HG02885 (cell line): ENCODE measurements around the gene DUSP10.

Source experiments
- ATAC-seq: cut with Tn5 transposase; IDR thresholded peaks from one replicate; pipeline ENCODE4 v1.9.1; 2021; ENCODE audit warnings: mild to moderate bottlenecking; ENCODE audit not compliant: unreplicated experiment, poor library complexity

Gene DUSP10

DNA sequence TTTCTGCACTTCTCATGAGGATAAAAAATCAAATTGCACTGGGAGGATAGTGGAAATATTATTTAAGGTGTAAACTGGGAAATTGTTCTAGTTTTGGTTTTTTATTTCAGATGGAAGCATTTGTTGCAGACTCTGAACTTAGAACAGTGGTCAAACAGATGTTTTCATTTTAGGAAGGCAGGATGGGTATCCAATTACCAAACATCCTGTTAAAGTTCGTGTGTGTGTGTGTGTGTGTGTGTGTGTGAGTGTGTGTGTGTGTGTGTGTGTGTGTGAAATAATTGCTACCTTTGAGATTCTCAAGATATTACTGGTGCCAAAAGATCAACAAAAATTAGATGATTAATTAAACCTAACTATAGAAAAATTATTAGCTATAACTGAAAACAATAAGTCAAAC lies 24.3 kb upstream of the DUSP10 start:
- ATAC-seq = no peak

DNA sequence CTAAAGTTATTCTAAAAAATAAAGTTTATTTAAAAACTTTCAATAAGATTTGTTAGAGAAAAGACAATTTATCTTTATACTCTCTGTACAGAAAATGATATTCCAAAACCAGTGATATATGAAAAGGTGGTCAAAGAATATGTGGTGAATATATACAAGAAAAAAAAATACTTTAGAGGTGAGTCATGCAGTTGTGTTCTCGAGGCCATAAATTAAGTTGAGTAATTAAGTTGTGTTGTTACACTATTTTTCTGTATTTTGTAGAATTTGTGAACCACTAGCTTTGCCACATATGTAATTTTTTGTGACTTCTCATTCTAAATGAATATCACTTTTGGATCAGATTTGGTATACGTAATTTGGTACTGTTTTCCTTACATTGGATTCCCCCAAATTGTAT lies 23.6 kb upstream of the DUSP10 start:
- ATAC-seq = no peak

DNA sequence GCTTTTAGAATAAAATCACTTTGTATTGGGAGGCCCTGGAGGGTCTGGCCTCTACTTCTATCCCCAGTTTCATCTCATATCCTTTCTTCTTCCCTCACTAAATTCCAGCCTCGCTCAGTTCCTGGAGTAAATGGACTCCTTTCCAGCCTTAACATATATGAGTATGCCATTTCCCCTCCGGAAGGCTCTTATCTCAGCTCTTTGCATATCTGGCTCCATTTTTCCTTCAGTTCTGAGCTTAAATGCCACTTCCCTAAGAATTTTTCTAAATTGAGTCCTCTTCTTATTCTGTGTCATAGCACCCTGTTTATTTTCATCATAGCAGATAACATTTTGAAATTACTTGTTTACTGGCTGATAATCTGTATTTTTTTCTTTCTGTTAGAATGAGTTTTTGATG lies 20.2 kb upstream of the DUSP10 start:
- no peak for ATAC-seq

DNA sequence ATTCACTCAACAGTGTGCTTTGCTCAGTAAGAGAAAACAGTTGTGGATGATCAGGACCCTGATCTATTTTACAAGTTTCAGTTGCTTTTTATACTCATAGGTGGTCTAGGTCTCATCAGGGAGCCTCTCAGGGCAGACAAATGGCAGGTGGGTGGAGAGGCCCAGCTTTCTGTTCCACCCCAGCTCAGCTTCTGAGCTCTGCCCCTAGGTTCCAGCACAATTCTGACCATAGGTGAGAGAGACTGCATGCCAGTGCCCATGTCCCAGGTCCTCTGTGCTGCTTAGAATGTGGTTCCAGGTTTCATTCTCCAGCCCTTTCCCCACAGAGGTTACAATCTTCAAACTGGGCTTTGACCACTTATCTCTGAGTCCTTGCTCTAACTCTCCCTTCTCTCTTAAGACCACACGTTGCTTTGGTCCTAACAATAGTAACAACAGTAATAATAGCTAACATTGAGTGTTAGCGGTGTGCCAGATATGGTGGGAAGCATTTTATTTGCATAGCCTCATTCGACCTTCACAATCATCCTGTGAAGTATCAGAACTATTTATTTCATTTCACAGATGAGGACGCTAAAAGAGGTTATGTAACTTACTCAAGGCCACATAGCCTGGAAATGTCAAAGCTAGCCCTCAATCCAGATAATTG lies 19.6 kb upstream of the DUSP10 start:
- ATAC-seq = peak; percentile 79

DNA sequence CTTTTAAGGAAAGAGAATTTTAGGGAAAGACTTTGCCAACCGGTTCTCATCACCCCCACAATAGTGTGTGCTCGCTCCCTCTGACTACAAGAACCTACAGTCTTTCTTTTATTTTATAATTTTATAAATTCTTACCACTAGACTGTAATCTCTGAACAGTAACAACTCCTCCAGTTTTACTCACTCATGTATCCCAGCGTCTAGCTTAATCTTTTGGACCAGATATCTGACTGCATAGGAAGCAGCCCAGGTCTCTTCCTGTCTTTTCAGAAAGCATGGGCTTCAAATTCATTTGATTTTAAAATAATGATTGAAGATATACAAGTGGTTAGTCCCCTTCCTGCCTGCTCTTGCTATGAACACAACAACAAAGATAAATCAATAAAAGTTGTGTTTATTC lies 19.0 kb upstream of the DUSP10 start:
- peak; percentile 0 for ATAC-seq

DNA sequence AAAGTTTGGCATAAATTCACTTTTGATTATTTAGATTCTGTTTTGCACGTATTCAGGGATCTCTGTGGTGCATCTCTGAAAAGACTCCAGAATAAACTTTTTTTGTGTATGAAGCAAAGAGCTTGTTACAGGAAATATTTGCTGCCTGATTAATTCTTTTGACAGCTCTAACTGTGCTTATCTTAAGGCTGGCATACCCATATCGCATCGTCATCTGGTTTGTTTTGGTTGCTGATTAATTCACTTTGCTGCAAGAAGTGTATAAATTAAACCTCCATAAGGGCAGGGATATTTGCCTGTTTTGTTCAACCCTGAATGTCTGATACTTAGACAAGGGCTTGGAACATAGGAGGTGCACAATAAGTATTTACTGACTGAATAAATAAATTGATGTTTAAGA lies 17.5 kb upstream of the DUSP10 start:
- no peak for ATAC-seq

DNA sequence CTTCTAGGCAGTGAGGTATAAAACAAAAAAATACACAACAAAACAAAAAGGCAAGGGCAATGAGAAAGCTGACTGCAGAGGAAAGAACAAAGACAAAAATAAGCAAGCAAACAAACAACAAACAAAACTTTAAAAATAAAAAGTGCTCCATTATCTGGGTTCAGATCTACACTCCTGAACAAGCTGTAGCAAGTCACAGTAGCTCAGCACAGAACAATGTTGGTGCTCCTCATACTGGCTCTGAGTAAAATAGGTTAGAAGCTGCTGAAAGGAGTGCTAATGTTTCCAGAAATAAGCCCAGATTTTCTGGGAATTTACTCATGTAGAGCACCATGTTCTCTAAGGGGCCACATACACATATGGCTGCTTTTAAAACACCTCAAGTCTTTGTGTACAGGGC lies 16.6 kb upstream of the DUSP10 start:
- no peak for ATAC-seq

DNA sequence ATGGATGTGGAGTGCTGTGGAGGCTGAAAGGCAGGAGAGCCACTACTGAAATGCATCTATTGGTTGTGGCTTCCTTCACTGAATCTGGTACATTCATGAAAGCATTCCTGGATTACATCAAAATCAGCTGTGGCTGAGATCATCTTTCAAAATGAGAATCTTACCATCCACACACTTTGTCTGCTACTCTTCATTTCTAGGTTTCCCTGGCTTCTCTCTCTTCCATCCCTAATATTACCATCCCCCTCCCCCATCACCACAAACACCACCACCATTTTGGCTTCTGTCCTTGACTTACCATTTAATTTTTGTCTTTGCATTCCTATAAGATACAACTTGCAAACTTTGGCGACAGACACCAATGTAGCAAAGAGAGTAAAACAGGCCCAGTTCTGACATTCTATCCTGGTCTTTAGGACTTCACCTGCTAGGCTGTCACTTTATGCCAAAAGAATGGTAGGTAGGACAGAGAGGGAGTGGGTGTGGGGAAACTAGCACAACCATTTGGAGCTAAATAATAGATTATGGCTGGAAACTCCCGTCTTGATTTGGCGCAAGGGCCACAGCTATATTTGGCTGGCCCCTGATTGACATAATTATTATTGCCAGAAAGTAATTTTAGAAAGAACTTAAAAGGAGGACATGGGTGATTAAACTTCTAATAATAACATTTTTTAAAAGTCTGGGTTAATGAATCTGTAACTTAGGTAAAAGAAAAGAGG lies 15.1 kb upstream of the DUSP10 start:
- no peak for ATAC-seq

DNA sequence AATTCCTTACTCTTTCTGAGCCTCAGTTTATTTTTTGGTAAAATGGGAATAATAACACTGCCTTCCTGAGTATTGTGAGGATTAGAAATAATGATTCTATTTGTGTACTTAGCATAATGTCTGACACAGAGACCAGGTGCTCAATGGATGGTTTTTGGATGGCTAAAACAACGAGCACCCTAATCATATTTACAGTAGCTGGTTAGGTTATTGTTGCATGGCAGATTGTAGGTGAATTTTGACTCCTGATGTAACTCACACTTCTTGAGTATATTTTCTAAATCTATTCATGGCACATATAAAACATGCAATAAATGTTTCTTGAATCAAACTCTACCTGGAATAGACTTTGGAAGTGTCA lies 11.9 kb upstream of the DUSP10 start:
- peak; percentile 32 for ATAC-seq

DNA sequence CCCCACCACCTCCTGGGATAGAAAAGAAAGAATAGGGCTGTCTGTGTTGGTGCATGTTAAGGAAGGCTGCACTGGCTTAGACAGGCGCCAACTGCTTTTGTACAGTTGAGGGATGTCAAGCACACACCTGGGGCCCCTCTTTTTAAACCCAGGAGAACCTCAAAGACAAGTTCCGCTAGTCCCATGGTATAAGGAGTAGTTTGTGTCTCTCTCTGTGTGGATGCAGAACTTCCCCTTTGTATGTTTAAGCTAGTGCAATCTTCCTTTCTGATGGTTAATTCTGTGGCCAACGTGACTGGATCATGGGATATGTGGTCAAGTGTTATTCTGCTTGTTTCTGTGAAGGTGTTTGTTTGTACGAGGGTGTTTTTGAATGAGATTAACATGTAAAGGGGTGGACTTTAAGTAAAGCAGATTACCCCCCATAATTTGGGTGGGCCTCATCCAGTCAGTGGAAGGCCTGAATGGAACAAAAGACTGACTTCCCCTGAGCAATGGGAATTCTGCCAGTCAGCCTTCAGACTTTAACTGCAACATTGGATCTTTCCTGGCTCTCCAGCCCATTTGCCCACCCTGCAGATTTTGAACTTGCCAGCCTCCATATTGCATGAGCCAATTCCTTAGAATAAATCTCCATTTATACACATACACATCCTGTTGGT lies 9.5 kb upstream of the DUSP10 start:
- ATAC-seq = no peak

DNA sequence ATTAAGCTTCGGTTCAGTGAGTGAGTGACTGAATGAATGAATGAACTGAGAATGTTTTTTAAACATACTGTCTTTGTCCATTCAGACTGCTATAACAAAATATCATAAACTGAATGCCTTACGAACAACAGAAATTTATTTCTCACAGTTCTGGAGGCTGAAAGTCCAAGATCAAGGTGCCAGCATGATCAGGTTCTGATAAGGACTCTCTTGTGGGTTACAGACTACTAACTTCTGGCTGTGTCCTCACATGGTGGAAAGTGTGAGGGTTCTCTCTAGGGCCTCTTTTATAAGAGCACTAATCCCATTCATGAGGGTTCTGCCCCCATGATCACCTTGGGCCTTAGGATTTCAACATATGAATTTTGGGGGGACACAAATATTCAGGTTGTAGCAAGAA lies 7.1 kb upstream of the DUSP10 start:
- no peak for ATAC-seq

DNA sequence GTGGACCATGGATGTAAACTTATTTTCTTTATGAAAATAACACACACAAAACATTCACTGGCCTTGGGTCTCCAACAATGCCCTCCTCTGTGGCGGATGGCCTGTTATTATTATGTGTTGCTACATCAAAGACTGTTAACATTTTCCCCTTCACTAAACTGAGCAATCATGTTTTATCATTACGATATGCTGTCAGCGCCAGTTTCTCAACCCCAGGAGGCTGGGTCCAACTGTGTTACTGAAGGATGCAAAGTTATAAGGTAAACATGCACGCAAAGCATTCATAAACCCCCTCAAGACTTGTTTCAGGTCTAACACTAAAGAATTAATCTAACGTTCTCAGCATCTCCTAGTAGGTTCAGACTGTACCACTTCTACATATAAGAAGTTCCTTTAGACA lies 6.0 kb upstream of the DUSP10 start:
- no peak for ATAC-seq

DNA sequence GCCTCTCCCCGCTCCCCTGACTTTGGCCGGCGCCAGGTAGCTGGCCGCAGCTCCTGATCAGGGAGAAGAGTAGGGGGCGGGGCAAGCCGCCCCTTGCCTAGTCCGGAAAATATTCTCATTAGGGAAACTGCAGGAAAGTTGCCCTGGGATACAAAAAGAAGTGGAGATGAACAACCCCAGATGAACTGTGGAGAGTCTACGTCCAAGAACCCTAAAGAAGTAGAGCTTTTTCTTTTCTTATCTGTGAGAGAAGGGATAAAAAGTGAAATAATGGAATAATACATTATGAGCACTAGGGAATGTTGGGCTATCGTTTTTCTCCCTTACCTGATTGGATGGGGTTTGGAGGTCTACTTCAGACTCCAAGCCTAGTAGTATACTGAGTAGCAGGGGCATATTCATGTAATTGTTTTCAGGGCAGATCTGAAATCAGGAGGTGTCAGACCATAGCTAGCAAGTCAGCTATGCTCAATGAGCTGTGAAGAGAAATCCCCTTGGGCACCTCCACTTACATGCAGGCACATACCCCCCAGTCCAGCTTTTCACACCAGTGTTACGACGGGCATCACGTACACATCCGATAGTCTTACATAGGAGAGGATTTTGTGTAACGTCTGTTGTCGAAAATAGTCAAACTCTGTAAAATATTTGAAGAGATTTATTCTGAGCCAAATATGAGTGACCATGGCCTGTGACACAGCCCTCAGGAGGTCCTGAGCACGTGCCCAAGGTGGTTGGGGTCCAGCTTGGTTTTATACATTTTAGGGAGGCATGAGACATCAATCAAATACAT lies 1.7 kb upstream of the DUSP10 start:
- ATAC-seq = no peak

DNA sequence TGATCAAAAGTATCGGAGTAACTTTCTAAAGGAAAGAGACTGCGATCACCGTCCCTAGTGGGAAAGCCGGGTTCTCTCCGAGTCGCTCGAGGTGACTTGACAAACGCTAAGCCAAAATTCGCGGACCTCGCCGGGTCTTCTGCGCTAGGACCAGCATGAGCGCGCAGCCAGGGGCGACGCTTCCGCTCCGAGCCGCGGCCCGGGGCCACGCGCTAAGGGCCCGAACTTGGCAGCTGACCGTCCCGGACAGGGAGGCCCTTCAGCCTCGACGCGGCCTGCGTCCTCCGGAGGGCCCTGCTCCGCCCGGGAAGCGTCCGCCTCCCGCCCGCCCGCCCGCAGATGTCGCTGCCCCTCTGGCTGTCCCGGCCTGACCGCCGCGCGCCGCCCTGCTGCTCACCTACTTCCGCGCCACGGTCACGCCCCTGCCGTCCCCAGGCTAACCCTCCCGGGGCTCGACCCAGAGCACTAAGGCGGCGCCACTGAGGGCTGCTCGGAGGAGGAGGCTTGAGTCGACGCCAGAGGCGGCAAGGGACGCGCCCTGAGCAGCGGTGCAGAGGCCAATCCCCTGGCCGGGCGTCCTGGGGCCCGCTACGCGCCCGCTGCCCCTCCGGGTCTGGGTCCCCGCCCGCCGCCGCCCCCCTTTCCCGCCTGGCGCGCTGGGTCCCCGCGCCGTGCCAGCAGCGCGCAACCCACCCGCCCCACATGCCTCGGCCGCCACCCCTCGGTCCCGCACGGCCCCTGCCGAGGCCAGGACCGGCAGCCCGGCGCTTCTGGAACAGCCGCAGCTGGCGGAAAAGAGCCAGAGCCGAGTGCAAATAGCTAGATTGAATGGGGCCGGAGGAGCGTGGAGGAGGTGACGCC lies 896 bp upstream of the DUSP10 start:
- ATAC-seq = peak; percentile 57

DNA sequence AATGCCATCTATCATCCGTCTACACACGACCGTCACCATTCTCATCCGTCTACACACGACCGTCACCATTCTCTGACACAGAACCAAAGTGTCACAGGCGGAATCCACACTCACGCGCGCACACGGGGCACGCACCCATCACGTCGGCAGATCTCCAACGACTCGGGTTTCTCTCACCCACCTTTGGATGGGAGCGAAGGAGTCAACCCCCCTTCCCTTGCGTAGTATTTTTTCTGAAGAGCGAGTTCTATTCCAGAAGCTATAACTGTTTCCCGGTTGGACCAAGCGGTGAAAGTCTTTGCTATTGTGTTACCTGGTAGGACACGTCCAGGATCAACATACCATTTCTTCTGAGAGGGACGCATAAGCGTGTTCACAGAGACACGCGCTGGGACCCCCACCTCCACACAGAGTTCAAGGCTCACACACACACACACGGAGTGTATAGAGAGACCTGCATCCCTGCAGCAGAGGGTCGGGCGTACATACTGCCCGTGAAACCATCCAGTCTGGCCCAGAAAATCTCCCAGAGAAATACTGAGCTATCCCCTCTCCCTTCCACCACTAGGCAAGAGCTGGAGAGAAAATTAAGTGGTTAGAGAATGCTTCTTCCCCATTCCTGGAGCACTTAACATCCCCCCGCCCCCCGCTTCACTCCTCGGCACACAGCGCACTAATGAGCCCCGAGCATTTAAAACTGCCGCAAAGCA lies 741 bp downstream of the DUSP10 start:
- no peak for ATAC-seq

DNA sequence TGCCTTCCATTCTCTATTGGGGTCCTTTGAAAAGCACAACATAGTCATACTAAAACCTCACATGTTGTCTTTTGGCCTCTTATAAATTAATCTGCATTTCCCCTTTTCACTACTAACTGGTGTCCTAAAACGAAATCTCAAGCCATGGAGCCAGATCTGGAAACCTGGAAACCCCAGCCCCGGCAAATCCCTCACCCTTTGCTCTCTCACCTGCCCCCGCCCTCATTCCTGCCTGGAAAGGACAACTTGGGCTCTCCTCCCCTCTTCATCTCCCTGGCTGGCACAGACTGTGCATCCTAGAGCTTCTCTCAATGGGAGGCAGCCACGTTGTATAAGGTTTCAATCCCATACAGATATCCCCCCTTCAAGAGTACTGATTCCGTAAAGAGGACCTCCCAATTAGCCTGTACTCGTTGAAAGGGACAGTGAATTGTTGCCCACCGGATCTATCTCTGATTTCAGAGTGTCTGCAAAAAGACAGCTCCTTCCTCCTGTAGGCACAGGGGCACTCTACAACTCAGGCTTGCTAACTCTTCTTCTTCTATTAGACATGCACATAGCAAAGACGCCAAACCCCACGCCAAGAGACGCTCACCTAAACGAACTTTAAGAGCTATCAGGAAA lies 1.4 kb downstream of the DUSP10 start:
- ATAC-seq = no peak

DNA sequence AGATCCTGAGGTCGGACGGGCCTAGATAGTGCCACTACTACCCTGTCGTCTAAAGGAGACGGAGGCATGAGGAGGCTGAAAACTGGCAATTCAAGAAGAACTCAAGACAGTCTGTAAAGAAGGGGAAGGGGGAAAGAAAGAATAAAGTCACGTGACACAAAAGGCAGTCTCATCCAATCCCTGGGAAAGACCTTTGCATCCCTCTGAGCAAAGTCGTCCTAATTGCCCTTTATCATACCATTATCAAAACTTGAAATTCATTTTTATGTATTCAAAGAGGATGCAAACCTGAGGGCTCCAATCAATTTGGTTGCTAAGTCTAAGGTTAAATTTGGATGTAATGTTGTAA lies 2.2 kb downstream of the DUSP10 start:
- ATAC-seq = no peak

DNA sequence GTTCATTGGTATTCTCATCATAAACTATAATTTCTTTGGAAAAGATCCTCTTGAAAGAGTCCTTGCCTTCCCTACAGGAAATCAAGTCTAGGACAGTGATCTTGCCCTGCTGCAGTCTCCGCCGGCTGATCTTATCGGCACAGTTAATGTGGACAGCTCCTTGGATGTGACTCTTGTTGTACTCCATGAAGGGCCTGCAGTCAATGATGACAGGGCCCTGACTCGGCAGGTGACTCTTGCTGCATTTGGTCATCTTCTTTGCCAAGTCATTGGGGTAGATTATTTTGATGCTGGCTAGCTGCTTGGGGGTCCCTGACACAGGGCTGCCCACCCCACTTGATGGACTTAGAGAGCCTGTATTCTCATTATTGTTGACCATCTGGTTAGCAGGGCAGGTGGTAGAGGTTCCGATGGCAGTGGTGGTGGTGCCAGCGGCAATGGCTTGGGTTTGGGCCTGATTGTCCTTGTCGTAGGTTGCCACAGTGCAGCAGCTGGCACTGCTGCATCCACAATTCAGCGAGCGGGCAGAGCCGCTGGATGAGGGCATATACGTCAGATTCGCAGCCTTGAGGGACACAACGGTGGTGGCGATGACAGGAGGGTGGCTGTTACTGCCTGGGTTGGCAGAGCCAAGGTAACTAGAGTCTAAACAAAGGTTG lies 2.7 kb downstream of the DUSP10 start:
- ATAC-seq = no peak

DNA sequence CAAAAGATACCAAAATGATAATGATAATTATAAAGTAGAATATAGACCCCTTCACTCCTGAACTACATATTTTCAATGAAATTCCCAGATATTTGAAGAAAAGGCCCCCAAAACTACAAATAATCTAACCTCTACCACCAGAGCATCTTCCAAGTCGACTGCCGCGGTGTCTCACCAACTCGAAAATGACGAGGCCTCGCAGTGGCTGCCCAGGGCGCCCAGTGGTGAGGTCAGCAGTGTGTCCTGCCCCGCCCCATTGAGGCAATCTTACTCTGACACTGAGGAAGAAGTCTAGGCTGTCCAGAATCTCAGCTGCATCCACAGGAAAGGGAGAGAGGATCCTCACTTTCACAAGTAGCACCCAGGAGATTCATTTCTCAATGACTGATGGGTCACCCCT lies 5.2 kb downstream of the DUSP10 start:
- ATAC-seq = no peak
